Stimulated activated CD4-positive, alpha-beta T cell treated with anti-CD3 and anti-CD28 coated beads, Interleukin-2, amount 100 ng/mL, for 24 hours (primary cell): ENCODE results near the gene SUCLG2.

Experiments used
- DNase-seq, 2 donors: peaks; one replicate each; pipeline ENCODE4 v3.0.0-alpha.2; 2020

The SUCLG2 gene

DNA sequence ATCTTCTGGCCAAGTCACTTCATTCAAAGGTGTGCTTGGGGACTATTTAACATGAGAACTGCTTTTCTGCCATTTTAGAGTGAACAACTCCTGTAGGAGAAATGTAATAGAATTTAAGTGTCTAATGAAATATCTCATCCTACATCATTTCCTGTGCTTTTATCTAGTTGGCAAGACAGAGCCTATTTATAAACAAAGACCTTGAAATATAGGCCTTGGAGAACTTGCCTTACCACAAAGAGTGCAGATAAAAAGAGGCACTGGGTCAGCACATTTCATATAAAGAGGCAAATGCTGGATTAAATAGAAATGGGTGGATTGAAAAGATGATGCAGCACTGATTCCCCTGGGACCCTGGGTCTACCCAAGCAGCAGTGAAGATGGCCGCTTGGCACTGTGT, 278.0 kb downstream of the SUCLG2 start:
- DNase-seq: no peak

DNA sequence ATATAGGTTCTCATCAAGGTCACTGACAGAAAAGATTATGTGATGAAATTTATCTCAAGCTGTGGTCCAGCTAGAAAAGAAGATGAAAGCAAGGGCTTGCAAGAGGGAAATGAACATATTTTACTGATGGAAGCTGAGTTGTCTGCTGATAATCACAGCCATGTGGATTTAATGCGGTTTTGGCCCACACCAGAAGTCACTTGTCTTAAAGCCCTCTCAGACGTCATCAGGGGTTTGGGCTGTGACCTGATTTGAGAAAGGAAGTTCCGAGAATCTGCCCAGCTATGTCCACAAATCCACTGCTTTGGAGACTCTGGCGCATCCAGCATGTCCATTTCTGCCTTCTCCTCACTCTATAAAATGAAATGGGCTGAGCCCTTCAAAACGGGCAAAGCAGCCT, 278.4 kb downstream of the SUCLG2 start:
- no peak for DNase-seq

DNA sequence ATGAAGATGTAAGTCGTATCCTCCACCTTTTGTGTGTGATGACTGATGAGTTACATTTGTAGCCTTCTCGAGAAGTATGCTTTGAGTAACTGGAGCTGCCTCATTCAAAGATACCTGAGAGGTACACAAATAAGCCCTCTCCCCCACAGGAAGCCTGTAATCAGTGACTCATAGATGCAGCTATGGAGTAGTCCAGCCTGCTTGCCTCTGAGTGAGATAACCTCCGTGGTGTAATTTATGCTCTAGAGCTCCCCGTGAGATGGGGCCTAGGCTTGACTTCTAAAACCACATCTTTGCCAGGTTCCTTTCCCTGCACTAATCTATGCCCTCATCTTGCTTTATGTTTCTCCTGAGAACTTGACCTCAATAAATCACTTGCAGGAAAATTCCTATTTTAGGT, 291.7 kb downstream of the SUCLG2 start:
- DNase-seq: peak; percentile 19 to 23

DNA sequence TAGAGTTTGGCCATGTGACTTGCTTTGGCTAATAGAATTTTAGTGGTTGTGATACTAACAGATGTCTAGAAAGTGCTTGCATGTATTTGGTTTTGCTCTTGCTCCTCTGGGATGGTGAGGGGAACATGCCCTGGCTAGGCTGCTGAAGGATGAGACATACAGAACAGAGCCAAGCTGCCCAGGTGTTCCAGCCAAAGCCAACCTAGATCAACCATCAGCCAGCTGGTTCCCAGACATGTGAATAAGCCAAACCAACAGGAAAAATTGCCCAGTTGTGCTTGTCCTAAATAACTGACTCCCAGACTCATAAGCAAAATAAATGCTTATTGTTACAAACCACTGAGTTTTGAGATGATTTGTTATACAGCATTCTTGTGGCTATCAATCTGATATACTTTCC, 292.6 kb downstream of the SUCLG2 start:
- DNase-seq: no peak

DNA sequence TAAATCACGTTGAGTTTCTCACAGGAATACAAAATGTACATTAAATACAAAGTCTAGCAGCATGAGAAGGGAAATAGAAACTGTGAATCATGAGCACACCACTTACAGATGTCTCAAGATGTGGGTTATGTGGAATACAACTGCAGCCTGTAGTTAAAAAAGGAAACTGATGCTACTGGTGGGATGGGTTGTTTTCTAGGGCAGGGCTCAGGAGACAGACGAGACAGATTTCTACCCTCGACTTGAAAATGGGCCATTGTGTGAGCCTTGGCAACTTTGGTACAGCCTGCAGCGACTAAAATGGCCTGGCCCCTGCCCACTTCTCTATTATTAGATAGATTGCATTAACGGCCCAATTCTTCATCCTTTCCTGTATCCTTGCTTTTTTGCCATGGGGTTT, 293.1 kb downstream of the SUCLG2 start:
- no peak for DNase-seq

DNA sequence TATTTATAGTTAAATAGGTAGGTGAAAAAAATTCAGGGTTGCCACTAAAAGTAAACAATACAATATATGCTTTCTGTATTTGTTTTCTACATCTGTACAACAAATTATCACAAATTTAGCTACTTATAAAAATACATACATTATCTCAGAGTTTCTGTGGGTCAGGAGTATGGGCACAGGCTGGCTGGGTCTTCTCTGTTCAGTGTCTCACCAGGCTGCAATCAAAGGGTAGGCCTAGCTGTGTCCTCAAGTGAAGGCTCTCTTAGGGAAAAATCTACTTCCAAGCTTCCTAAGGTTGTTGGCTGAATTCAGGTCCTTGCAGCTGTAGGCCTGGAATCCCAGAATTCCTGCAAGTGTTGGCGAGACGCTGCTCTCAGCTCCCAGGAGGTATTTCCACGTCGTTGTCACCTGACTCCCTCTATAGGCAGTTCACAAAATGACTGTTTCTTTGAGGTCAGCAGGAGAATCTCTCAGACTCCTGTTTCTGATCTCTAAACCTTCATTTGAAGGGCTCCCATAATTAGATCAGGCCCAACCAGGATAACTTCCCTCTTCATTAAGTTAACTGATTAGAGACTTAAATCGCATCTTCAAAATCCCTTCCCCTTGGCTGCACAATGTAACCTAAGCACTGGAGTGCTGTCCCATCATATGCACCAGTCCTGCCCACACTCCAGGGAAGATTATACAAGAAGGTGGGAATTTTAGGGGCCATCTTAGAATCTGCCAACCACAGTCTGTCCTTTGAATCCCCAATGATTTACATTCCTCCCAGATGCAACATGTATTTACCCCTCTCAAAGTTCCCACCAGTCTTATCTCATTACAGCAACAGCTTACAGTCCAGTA, 296.6 kb downstream of the SUCLG2 start:
- DNase-seq: no peak

DNA sequence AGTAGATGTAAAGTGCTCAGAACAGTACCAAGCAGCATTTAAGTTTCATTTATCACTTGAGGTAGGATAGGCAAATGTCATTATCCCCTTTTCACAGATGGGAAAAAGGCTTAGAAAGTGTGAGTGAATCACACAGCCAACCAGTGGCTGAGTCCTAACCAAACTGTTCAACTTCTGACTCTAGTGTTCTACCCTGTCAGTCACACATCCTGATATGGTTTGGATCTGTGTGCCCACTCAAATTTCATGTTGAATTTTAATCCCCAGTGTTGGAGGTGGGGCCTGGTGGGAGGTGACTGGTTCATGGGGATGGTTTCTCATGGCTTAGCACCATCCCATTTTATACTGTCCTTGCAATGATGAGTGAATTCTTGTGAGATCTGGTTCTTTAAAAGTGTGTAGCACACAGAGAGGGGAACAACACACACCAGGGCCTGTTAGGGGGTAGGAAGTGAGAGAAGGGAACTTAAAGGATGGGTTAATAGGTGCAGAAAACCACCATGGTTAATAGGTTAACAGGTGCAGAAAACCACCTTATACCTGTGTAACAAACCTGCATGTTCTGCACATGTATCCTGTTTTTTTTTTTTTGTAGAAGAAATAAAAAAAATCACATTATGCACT, 304.7 kb downstream of the SUCLG2 start:
- DNase-seq: peak; percentile 53 to 59

DNA sequence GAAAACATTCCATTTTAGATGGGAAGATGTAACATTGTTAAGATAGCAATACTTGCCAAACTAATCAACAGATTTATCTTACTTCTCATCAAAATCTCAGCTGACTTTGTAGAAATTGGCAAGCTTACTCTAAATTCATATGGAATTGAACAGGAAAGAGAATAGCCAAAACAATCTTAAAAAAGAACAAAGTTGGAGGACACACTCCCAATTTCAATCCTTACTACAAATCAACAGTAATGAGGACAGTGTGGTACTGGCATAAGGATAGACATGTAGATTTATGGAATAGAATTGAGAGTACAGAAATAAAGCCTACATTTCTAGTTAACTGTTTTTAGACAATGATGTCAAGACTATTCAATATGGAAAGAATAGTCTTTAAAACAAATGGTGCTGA, 308.3 kb downstream of the SUCLG2 start:
- DNase-seq: no peak

DNA sequence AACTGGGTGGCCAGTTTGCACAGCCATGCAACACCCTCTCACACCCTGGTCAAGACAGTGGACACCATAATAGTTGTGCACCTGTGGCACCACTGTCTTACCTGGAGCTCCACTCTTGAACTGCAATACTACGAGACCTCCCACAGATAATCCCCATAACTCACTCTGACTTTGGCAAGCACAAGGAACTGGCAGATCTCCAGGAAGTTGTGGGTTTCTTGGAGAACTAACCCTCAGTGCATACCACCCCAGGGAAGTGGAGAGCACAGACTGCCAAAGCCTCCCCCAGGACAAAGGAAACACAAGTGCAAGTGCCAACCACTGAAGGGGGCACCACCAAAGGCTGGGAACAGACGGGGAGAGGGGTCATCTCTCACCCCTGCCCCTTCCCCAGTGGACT, 318.6 kb downstream of the SUCLG2 start:
- DNase-seq: no peak

DNA sequence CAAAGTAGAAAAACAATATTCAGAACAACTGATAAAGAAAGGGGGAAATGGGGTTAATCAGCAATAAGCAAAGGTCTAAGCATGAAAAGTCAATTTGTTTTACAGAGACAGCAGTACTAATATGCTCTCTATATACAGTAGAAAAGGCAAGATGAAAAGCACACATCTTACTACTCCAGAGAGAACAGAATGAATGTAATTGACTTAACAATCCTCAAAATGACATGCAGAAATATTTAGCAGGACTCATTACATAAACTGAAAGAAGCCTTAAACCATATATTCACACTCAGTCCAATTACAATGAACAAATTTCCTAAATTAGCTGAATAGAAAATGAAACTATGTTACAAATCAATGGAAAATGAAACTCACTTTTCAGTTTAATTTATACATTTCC, 319.8 kb downstream of the SUCLG2 start:
- no peak for DNase-seq

DNA sequence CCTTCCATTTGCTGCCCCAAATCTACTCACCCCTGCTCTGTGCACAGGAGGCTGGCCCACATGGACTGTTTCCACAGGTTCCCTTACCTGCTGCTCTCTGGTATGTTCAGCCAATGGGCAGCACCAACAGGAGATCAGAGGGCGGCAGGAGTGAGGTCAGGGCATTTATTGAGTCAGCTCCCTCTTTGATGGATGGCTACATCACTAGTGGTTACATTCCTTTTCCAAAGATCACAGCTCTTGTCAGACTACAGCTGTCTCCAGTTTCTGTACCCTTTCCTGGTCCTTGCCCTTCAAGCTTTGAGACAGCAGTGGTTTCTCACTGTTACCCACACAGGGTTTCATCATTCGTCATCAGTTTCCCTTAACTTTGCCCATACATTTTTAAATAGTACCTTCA, 325.1 kb downstream of the SUCLG2 start:
- DNase-seq: peak; percentile 26 to 49

DNA sequence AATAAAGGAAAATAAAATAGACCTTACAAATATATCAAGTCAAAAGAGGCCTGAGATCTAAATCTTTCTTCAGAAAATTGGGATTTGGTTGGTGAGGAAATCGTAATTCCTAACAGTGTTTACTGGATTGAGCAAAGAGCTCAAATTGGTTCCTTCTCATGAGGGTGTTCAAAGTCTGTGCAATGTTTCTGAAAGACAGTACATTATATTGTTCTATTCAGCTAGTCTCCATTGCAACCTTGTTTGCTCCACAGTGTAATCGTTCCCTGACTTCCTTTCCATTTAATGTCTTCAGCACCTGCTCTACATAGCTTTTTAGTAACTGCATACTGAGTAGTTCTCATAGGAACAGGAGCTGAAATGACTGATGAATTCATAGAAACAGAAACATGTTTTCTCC, 326.8 kb downstream of the SUCLG2 start:
- DNase-seq: no peak

DNA sequence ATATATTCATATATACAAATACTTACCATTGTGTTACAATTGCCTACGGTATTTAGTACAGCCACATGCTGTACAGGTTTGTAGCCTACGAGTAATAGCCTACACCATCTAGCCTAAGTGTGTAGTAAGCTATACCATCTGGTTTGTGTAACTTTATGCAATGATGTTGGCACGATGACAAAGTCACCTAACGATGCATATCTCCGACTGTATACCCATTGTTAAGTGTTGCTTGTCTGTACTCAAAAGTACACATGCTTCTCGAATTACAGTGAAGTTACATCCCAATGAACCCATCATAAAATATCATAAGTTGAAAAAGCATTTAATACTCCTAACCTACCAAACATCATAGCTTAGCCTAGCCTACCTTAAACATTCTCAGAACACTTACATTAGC, 329.2 kb downstream of the SUCLG2 start:
- DNase-seq: no peak
